Endothelial cell of umbilical vein (primary cell): ENCODE data around the gene VPS35L. TPM values are rescaled to one million over a fixed set of nuclear protein-coding genes. Genes with fewer than 3 reads are reported as not detected.

Experiments
- BruUV-seq: library from RNA; stranded (reverse); fragments of 400-500 nt; replicated peaks from 2 replicates; lab custom pipeline; 2021; lab: Mats Ljungman, UMichigan
- CTCF ChIA-PET: fragments of 300-600, 350-600 bp; sonication (Branson Sonifier 250); formaldehyde crosslinking; loops from one replicate; lab custom pipeline; 2021; ENCODE audit warnings: antibody characterized with exemption, inconsistent platforms; lab: Charles Lee
- POLR2A ChIA-PET: fragments of 300-600, 350-600 bp; sonication (Branson Sonifier 250); formaldehyde crosslinking; loops from one replicate; lab custom pipeline; 2021; ENCODE audit warnings: antibody characterized with exemption, inconsistent platforms; lab: Charles Lee
- DNase-seq: peaks from one replicate; pipeline ENCODE4 v3.0.0-alpha.2; 2011; ENCODE audit warnings: low read depth, low spot score
- FAIRE-seq: peaks from 2 replicates; lab custom pipeline; 2011; peaks lifted over from hg19 to GRCh38; lab: Jason Lieb, UNC
- H2AFZ ChIP-seq: 2 replicates; pipeline ENCODE4 v1.6.0; 2012; ENCODE audit warnings: low read depth, low read length, control low read depth, inconsistent platforms
- H3K27ac ChIP-seq: 2 replicates; pipeline ENCODE4 v1.5.1; 2011; ENCODE audit warnings: low read depth, mild to moderate bottlenecking, control low read depth, low read length, moderate library complexity; ENCODE audit not compliant: insufficient read depth
- H3K27me3 ChIP-seq, 2 experiments: 2 replicates each; pipeline versions ENCODE4 v1.6.0 to v1.6.1; 2011; ENCODE audit warnings: low read length in 2 of 2, mixed read lengths in 1 of 2; ENCODE audit not compliant: control insufficient read depth in 2 of 2, insufficient read depth in 2 of 2
- H3K36me3 ChIP-seq, 2 experiments: 2 replicates in 1 of 2; 3 replicates in 1 of 2; pipeline ENCODE4 v1.5.1; 2011; ENCODE audit warnings: low read length in 2 of 2, mild to moderate bottlenecking in 1 of 2, moderate library complexity in 1 of 2; ENCODE audit not compliant: control insufficient read depth in 2 of 2, insufficient read depth in 2 of 2; ENCODE audit errors: extremely low read depth in 1 of 2
- H3K4me1 ChIP-seq: 3 replicates; pipeline ENCODE4 v1.5.1; 2011; ENCODE audit warnings: mild to moderate bottlenecking, low read length; ENCODE audit not compliant: control insufficient read depth, insufficient read depth; ENCODE audit errors: extremely low read depth
- H3K4me2 ChIP-seq: 2 replicates; pipeline ENCODE4 v1.6.1; 2011; ENCODE audit warnings: low read length, control low read depth, mixed read lengths; ENCODE audit not compliant: insufficient read depth
- H3K4me3 ChIP-seq, 3 experiments: fragments of 200-600 bp in 1 of 3; sonication (generic), shearing (Covaris generic) in 1 of 3; replicated peaks in 1 of 3; 2 replicates each; pipeline ENCODE4 v1.5.1; 2011 to 2016; ENCODE audit warnings: control low read depth in 3 of 3, low read length in 3 of 3, mild to moderate bottlenecking in 2 of 3, inconsistent platforms in 1 of 3, low read depth in 1 of 3, moderate library complexity in 1 of 3; ENCODE audit not compliant: insufficient read depth in 1 of 3
- H3K79me2 ChIP-seq: 2 replicates; pipeline ENCODE4 v1.6.0; 2012; ENCODE audit warnings: low read length, inconsistent platforms; ENCODE audit not compliant: control insufficient read depth, insufficient read depth
- H3K9ac ChIP-seq: replicated peaks from 2 replicates; pipeline ENCODE3; 2011; ENCODE audit warnings: low read length, control low read depth; ENCODE audit not compliant: insufficient read depth; ENCODE audit errors: extremely low read depth
- H3K9me1 ChIP-seq: replicated peaks from 3 replicates; pipeline ENCODE4 v1.6.0; 2011; ENCODE audit warnings: mild to moderate bottlenecking, low read length; ENCODE audit not compliant: control insufficient read depth, insufficient read depth; ENCODE audit errors: extremely low read depth
- H3K9me3 ChIP-seq: replicated peaks from 2 replicates; pipeline ENCODE4 v1.5.1; 2012; ENCODE audit warnings: low read length, inconsistent platforms; ENCODE audit not compliant: control insufficient read depth, insufficient read depth
- H4K20me1 ChIP-seq: replicated peaks from 2 replicates; pipeline ENCODE3; 2011; ENCODE audit warnings: mild to moderate bottlenecking, low read length; ENCODE audit not compliant: control insufficient read depth, insufficient read depth; ENCODE audit errors: extremely low read depth
- CTCF ChIP-seq, 2 donors: IDR thresholded peaks; 1 replicate in 1 of 2; 2 replicates in 1 of 2; pipeline ENCODE4 v1.5.1; 2011; ENCODE audit warnings: low read length in 2 of 2, mild to moderate bottlenecking in 2 of 2, moderate library complexity in 2 of 2, control low read depth in 1 of 2, inconsistent platforms in 1 of 2, low read depth in 1 of 2; ENCODE audit not compliant: insufficient read depth in 1 of 2; ENCODE audit errors: extremely low read depth in 1 of 2
- EZH2 ChIP-seq: IDR thresholded peaks from 2 replicates; pipeline ENCODE4 v1.6.1; 2012; ENCODE audit warnings: borderline replicate concordance, low read depth, mild to moderate bottlenecking, moderate library complexity, low read length, inconsistent platforms; ENCODE audit not compliant: severe bottlenecking
- FOS ChIP-seq: IDR thresholded peaks from 2 replicates; pipeline ENCODE4 v1.6.1; 2011; ENCODE audit warnings: mild to moderate bottlenecking, low read length, moderate library complexity, borderline replicate concordance; ENCODE audit not compliant: insufficient read depth
- GATA2 ChIP-seq: IDR thresholded peaks from 2 replicates; pipeline ENCODE4 v1.7.0; 2011; ENCODE audit warnings: low read depth, mild to moderate bottlenecking, moderate library complexity, mixed read lengths, low read length; ENCODE audit not compliant: insufficient read length, insufficient read depth
- JUN ChIP-seq: IDR thresholded peaks from 2 replicates; pipeline ENCODE4 v1.6.1; 2011; ENCODE audit warnings: borderline replicate concordance, low read depth; ENCODE audit not compliant: insufficient read length, insufficient read depth
- MYC ChIP-seq: IDR thresholded peaks from one replicate; pipeline ENCODE4 v1.6.1; 2011; ENCODE audit warnings: mild to moderate bottlenecking, low read depth, low read length
- POLR2A ChIP-seq: IDR thresholded peaks from 2 replicates; pipeline ENCODE4 v1.6.1; 2012; ENCODE audit warnings: low read depth, mild to moderate bottlenecking, control low read depth, low read length
- POLR2AphosphoS5 ChIP-seq: IDR thresholded peaks from 2 replicates; pipeline ENCODE4 v1.6.1; 2012; ENCODE audit warnings: low read depth, mild to moderate bottlenecking, control low read depth, low read length, moderate library complexity; ENCODE audit not compliant: insufficient read depth
- dilution Hi-C: fragments of 300-500 bp; cut with MboI; formaldehyde crosslinking; loops from one replicate; pipeline ENCODE4 v1.15.0; 2019; ENCODE audit warnings: low sequenced_read_pairs; ENCODE audit not compliant: extremely low pct_ligation_motif_present
- intact Hi-C: fragments of 100-400 bp; cut with micrococcal nuclease; formaldehyde crosslinking; loops from one replicate; pipeline ENCODE4 v1.10.0; 2022
- polyA plus RNA-seq, 4 experiments: library from polyadenylated mRNA; depleted of rRNA in 3 of 4; stranded (reverse) in 3 of 4; unstranded in 1 of 4; fragments of >200 nt; gene quantifications; 2 replicates each; pipeline versions ENCODE4 v1.2.1 to v1.2.3, GENCODE V29; 2011 to 2012; ENCODE audit warnings: missing spikeins in 1 of 4
- total RNA-seq: library from RNA; stranded (reverse); gene quantifications from 2 replicates; pipeline ENCODE4 v1.2.3, GENCODE V29; 2021
- TF ChIP-seq, protein P1 (sequence below): IDR thresholded peaks from 2 replicates; pipeline ENCODE4 v1.6.1; 2011; ENCODE audit not compliant: insufficient read depth, insufficient read length

The VPS35L gene
- total and polyA plus RNA-seq, 2 donors (not counting 3 experiments of a cell fraction or from before 2014, with no cell fraction given): 49.1 to 91.1 TPM

DNA sequence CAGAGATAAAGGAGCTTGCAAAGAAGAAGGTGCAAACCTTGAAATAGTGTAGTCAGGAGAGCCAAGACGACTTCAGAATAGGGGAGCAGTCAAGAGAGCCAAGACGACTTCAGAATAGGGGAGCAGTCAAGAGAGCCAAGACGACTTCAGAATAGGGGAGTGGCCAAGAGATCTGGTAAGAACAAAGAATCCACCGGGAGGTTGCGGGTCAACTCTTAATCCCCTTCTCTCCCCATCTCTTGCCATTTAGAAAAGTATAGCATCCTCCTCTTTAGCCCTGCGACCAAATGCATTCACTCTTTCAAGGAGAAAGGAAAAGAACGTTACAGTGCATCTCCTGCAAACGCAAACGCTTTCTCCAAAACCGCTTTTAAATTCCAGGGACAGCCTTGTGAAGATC lies 161.8 kb downstream of the VPS35L start:
- Histone ChIP-seq H3K9me3 (no peaks in the 10 kb centered on the region), H3K9me1 (no peaks in the 10 kb centered on the region), H3K27me3 (no peaks in the 10 kb centered on the region), H2AFZ (peak overlapping the region; percentile 81), H4K20me1 (no peaks in the 10 kb centered on the region), H3K27ac (peak overlapping the region; percentile 81), H3K79me2 (peaks cover 39% of the 10 kb centered on the region), H3K4me2 (peak overlapping the region; percentile 96), H3K9ac (peak overlapping the region; percentile 96), H3K4me3 (peak overlapping the region; percentile 68 to 100 (median 99)), H3K36me3 (peaks cover 0 to 9% of the 10 kb centered on the region in 2 experiments), H3K4me1 (peaks cover 13% of the 10 kb centered on the region)
- ChIA-PET POLR2A (no interaction called here), CTCF (interaction anchor here (1.0 to 2.5 kb wide), 5 partner anchors 8 to 167 kb away, joined by 3 to 14 read pairs (median 4); partner anchors contain the start of gene GPRC5B)
- TF ChIP-seq JUN (no peak), CTCF (IDR thresholded peaks at IDR 0.05; ENCODE audit: extremely low read depth in 1 of 2, insufficient read depth in 1 of 2, low read depth in 1 of 2, low read length in 2 of 2) (no peak), POLR2A (no peak), EZH2 (no peak), GATA2 (no peak), MYC (no peak), FOS (no peak), POLR2AphosphoS5 (no peak)
- TF ChIP-seq, protein P1, sequence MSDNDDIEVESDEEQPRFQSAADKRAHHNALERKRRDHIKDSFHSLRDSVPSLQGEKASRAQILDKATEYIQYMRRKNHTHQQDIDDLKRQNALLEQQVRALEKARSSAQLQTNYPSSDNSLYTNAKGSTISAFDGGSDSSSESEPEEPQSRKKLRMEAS: no peak
- intact Hi-C loops (loop anchor here (5.0 kb wide), 2 partner anchors 115 to 160 kb away; partner anchors contain the start of gene VPS35L), dilution Hi-C loops (no loop called here)
- no TSS peak for BruUV-seq
- no peak for DNase-seq
- FAIRE-seq: peak; percentile 44
